RWPE1 (cell line): Measurements from ENCODE around the gene MTUS2.

ENCODE experiments used
- CTCF ChIA-PET: fragments of 350-600 bp; sonication (Branson Sonifier 250); formaldehyde crosslinking; extraction: SDS; loops from one replicate; lab custom pipeline; 2021; lab: Yijun Ruan, JAX
- POLR2A ChIA-PET: fragments of 400-600 bp; formaldehyde crosslinking; extraction: SDS; loops from one replicate; lab custom pipeline; 2020; ENCODE audit warnings: antibody characterized with exemption; ENCODE audit not compliant: low non-redundant PET; lab: Yijun Ruan, JAX
- DNase-seq: peaks from one replicate; pipeline ENCODE4 v3.0.0; 2012; ENCODE audit warnings: low spot score
- H3K27ac ChIP-seq: fragments of 450-650 bp; 2 replicates; pipeline ENCODE4 v1.5.1; 2017
- CTCF ChIP-seq: fragments of 450-650 bp; conservative IDR thresholded peaks from 2 replicates; pipeline ENCODE4 v1.5.1; 2017; ENCODE audit warnings: low read depth, mild to moderate bottlenecking

MTUS2 gene

DNA sequence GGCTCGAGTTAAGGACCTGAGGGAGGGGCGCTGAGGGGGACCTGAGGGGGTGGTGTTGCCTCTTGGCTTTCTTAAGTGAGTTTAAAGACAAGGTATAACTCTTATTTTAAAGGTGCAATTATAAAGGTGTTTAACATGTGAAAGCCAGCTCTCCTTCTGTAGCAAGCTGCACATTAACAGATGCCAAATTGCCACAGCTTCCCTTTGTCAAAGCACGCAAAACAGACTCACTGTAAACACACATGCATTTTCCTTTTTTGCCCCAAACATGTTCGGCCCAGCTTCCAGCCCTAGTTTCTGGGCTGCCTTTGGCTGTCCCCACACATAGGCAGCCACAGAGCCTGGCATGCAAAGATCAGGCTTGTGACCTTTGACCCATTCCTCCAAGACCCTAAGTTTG, 663.5 kb downstream of the MTUS2 start:
- no peak for DNase-seq
- ChIA-PET CTCF (no interaction called here), POLR2A (no interaction called here)
- H3K27ac ChIP-seq: no peak overlapping the region
- no peak for TF ChIP-seq CTCF

DNA sequence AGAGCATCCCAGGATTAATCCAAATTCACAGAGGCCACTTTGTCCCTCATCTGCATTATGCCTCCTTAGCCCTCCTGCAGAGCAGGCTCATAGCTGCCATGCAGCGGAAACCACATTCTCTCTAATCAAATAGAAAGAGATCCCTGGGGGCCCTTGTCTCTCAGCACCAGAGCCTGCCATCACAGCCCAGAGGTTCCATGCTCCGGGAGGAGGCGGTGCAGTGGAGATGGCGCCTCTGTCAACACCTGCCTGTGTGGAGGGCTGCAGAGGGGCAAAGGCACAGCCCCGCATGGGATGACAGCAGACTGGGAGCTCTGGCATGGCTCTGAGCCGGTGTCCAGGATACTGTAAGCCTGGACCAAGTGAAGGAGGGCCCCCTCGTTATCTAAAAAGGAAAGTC, 664.1 kb downstream of the MTUS2 start:
- POLR2A ChIA-PET: no interaction called here
- CTCF ChIA-PET: interaction anchor here (1.3 kb wide), 1 partner anchor 11 kb away, joined by 3 read pairs; no protein-coding TSS in a partner anchor

GRCh38 chr13:29484796-29485195, 664.7 kb downstream of the MTUS2 start:
- DNase-seq: no peak
- TF ChIP-seq CTCF: no peak
- no peak overlapping the region for H3K27ac ChIP-seq
- ChIA-PET CTCF (interaction anchor here (1.3 kb wide), 1 partner anchor 11 kb away, joined by 3 read pairs; no protein-coding TSS in a partner anchor), POLR2A (no interaction called here)

More for the DNA sequence above, 664.1 kb downstream of the MTUS2 start:
- DNase-seq: no peak
- no peak overlapping the region for H3K27ac ChIP-seq
- no peak for TF ChIP-seq CTCF

- POLR2A ChIA-PET: no interaction called here
- no peak for DNase-seq
- TF ChIP-seq CTCF: no peak
- CTCF ChIA-PET: interaction anchor here (0.6 kb wide), 1 partner anchor 227 kb away, joined by 3 read pairs; no protein-coding TSS in a partner anchor
- no peak overlapping the region for H3K27ac ChIP-seq
These were observed 666.4 kb downstream of the MTUS2 start for GRCh38 chr13:29486551-29486950.

DNA sequence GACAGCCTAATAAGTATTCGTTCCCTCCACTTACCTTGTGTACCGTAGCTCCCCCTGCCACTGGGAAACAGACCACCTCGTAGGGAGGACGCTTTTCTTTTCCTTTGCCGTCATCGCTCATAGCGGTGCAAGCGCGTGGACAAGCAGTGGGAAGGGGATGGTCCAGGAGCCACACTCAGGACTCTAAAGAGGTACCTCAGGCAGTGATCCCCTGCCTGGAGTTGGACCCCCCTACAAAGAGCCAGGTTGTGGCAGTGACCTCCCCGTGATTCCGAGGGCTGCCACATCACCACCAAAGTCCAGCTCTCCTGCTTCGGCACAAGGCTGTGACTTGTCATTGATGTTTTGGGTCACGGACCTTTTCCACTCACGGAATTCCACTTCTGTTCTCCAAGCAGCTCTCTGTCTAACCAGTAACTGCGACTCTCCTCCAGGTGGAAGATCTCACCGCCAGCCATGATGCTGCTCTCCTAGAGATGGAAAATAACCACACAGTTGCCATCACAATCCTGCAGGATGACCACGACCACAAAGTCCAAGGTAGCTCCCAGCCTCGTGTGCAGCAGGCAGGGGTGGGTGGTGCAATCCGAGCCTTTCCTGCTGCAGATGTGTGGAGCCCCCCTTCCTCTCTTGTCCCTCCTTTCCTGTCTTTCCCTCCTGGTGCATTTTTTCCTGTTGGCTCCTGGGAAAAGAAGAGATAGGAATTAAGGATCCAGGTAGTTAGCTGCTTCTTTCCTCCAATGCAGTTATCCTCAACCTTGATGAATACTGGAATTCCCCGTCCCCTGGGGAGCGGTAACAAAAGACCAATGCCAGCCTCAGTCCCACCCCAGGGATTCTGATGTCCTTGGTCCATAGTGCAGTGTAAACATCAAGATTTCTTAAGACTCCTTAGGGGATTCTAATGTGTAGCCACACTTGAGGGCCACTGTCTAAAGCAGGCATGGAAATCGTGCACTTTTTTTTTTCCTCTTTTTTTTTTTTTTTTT, 667.6 kb downstream of the MTUS2 start:
- CTCF ChIA-PET: interaction anchor here (0.6 kb wide), 1 partner anchor 68 kb away, joined by 3 read pairs; no protein-coding TSS in a partner anchor
- POLR2A ChIA-PET: no interaction called here
- no peak for DNase-seq
- no peak overlapping the region for H3K27ac ChIP-seq
- TF ChIP-seq CTCF: no peak

DNA sequence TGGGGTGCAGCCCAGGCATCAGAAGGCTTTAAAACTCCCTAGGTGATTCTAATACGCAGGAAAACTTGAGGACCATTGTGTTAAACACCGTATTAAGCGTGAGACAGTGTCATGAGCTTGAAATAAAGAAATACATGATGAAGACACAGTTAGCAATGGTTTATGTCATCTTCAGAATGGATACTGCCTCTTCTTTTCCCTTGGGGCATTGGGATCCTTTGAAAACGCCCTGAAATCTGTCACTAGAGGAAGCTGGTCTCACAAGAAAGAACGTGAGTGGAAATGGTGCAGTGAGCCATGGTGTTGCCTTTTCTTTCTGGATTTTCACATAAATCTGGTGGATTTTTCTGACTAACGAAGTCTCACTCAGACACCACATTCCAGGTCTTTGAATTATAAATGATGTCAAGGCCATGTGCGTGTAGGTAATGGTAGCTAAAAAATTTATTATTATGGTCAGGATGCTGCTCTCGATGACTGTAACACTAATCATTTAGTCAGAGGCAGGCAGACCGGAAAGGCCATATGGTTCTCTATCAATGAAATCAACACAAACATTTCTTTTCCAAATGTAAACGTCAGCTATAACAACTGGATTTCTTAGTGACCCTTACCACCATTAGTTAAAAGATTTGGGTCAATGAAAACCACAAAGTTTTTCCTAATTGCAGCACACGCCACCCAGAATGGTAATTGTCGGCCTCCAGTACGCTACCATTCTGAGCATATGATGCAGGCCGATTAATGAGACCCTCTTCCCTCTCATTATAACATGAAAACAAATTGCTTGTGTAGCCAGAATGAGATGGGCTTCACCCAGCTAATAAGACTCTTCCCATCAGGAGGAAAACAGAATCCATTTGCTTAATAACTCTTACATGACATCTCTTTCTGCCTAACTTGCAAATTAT, 669.8 kb downstream of the MTUS2 start:
- CTCF ChIA-PET: no interaction called here
- no peak overlapping the region for H3K27ac ChIP-seq
- POLR2A ChIA-PET: no interaction called here
- DNase-seq: no peak
- TF ChIP-seq CTCF: no peak
